Stimulated activated CD8-positive, alpha-beta memory T cell treated with anti-CD3 and anti-CD28 coated beads, Interleukin-7, amount 100 ng/mL, for 48 hours (primary cell): ENCODE measurements around the gene RFC5.
A peak's percentile ranks its signal among the peaks of the same experiment; 100 is the strongest.

ENCODE experiments used
- DNase-seq, 2 donors: peaks; one replicate each; pipeline ENCODE4 v3.0.0-alpha.2; 2020; ENCODE audit warnings: low read depth in 1 of 2; ENCODE audit errors: extremely low read depth in 1 of 2

Gene RFC5

GRCh38 chr12:118050972-118051910, 34.7 kb downstream of the RFC5 start:
- DNase-seq: no peak

- peak in 1 of 2 donors; percentile 51 for DNase-seq
These were observed 36.0 kb downstream of the RFC5 start for GRCh38 chr12:118052324-118053070.

GRCh38 chr12:118053071-118053985, 36.8 kb downstream of the RFC5 start:
- no peak for DNase-seq

- DNase-seq: peak; percentile 52 to 63
These were observed 38.6 kb downstream of the RFC5 start for GRCh38 chr12:118055144-118055557.

GRCh38 chr12:118055865-118056773, 39.6 kb downstream of the RFC5 start:
- no peak for DNase-seq

- DNase-seq: no peak
These were observed 41.7 kb downstream of the RFC5 start for GRCh38 chr12:118058227-118058626.

- no peak for DNase-seq
These were observed 42.4 kb downstream of the RFC5 start for GRCh38 chr12:118058881-118059280.

- DNase-seq: no peak
These were observed 43.1 kb downstream of the RFC5 start for GRCh38 chr12:118059341-118060191.

- DNase-seq: no peak
These were observed 44.0 kb downstream of the RFC5 start for GRCh38 chr12:118060301-118061010.

- DNase-seq: no peak
These were observed 44.7 kb downstream of the RFC5 start, which contains the start of gene WSB2 for GRCh38 chr12:118061011-118061872. Gene WSB2, minus strand, starts transcription at chr12:118061179. Its CDS starts 131 bp downstream, at chr12:118061048.

GRCh38 chr12:118061873-118062843, 45.7 kb downstream of the RFC5 start:
- DNase-seq: no peak

GRCh38 chr12:118063576-118064391, 47.3 kb downstream of the RFC5 start:
- no peak for DNase-seq

GRCh38 chr12:118064608-118065007, 48.1 kb downstream of the RFC5 start:
- DNase-seq: no peak

GRCh38 chr12:118065380-118065779, 48.9 kb downstream of the RFC5 start:
- no peak for DNase-seq

GRCh38 chr12:118068445-118068844, 51.9 kb downstream of the RFC5 start:
- DNase-seq: no peak
